Astrocyte (in vitro differentiated cells and primary cell): ENCODE results near the gene FAM81A.

ENCODE experiments used
- CTCF ChIP-seq: IDR thresholded peaks from 2 replicates; pipeline ENCODE4 v1.5.1; 2011; ENCODE audit warnings: low read depth, mild to moderate bottlenecking, inconsistent platforms, low read length, moderate library complexity; ENCODE audit not compliant: insufficient read depth
- EZH2 ChIP-seq: IDR thresholded peaks from 2 replicates; pipeline ENCODE4 v1.6.1; 2012; ENCODE audit warnings: mild to moderate bottlenecking, low read length, inconsistent platforms; ENCODE audit not compliant: insufficient read depth

GRCh38 chr15:59420986-59421618, 16.9 kb upstream of the FAM81A start:
- TF ChIP-seq CTCF = no peak
- no peak for TF ChIP-seq EZH2
